ENCODE data around the gene EFNA4. TPM values are rescaled to one million over a fixed set of nuclear protein-coding genes. Genes with fewer than 3 reads are reported as not detected.

Gene EFNA4
- total and polyA plus RNA-seq, 2 donors (not counting 1 experiment from before 2014, with no cell fraction given) = 8.4 to 10.6 TPM

DNA sequence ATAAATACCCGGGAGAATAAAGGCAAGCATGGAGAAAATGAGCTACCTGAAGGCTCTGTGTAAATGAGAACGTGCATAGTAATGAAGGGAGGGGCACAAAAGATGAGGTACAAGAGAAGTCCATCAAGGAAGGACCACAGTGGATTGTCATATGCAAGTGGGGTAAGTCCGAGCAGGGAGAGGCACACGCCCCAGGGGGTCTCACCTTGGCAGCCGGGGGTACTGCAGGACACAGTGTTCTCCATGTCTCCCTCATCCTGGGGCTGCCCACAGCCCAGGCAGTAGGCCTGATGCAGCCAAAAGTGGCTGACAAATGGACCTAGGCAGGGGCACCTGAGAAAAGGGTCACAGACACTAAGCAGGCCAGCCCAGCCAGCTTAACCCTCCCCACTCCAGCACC lies 39.9 kb upstream of the EFNA4 start:
- Mint-ChIP-seq H3K4me3 (no peak overlapping the region), H3K9me3 (ENCODE audit: insufficient read depth) (no peaks in the 10 kb centered on the region), H3K27me3 (no peaks in the 10 kb centered on the region), H3K27ac (no peak overlapping the region), H3K4me1 (peaks cover 15% of the 10 kb centered on the region)
- Histone ChIP-seq H3K27ac (ENCODE audit: low read length in 2 of 2) (no peak overlapping the region), H3K79me2 (ENCODE audit: control insufficient read depth, insufficient read depth, low read length) (peaks cover 3% of the 10 kb centered on the region), H3K4me3 (ENCODE audit: control extremely low read depth in 1 of 5, extremely low read depth in 1 of 5, insufficient read depth in 1 of 5, low read depth in 2 of 5, low read length in 4 of 5) (no peak overlapping the region), H3K9me3 (ENCODE audit: control extremely low read depth in 1 of 3, control insufficient read depth in 2 of 3, insufficient read depth in 1 of 3, low read length in 2 of 3) (peaks cover 0 to 2% (median 0%) of the 10 kb centered on the region in 3 donors), H3K36me3 (replicated peaks in 1 of 2; ENCODE audit: control extremely low read depth in 1 of 2, control insufficient read depth in 1 of 2, extremely low read depth in 1 of 2, insufficient read depth in 2 of 2, low read length in 1 of 2) (no peaks in the 10 kb centered on the region), H3K4me2 (replicated peaks; ENCODE audit: low read depth, low read length, poor library complexity, severe bottlenecking) (no peak overlapping the region), H3K27me3 (replicated peaks in 1 of 4; ENCODE audit: control extremely low read depth in 1 of 4, control insufficient read depth in 3 of 4, insufficient read depth in 4 of 4, low read length in 3 of 4) (no peaks in the 10 kb centered on the region), H2AFZ (ENCODE audit: insufficient read depth, low read depth, low read length, poor library complexity, severe bottlenecking) (no peak overlapping the region), H3K9ac (ENCODE audit: low read length) (no peak overlapping the region), H4K20me1 (ENCODE audit: control insufficient read depth, insufficient read depth, low read length, poor library complexity, severe bottlenecking) (no peaks in the 10 kb centered on the region), H3K4me1 (ENCODE audit: control insufficient read depth in 2 of 2, insufficient read depth in 2 of 2, low read length in 2 of 2) (peaks cover under 1 to 6% of the 10 kb centered on the region in 2 donors)
- CTCF ChIA-PET = no interaction called here
- WGBS (ENCODE audit: insufficient coverage) = 92% methylated on average over 5 of the region's 5 CpGs
- POLR2A ChIA-PET = interaction anchor here (0.7 kb wide), 1 partner anchor 302 kb away, joined by 3 read pairs; no protein-coding TSS in a partner anchor
- TF ChIP-seq EZH2 (IDR thresholded peaks at IDR 0.05; ENCODE audit: borderline replicate concordance, insufficient read depth, low read depth, low read length, poor library complexity, severe bottlenecking) = no peak
- TF ChIP-seq, protein P1, sequence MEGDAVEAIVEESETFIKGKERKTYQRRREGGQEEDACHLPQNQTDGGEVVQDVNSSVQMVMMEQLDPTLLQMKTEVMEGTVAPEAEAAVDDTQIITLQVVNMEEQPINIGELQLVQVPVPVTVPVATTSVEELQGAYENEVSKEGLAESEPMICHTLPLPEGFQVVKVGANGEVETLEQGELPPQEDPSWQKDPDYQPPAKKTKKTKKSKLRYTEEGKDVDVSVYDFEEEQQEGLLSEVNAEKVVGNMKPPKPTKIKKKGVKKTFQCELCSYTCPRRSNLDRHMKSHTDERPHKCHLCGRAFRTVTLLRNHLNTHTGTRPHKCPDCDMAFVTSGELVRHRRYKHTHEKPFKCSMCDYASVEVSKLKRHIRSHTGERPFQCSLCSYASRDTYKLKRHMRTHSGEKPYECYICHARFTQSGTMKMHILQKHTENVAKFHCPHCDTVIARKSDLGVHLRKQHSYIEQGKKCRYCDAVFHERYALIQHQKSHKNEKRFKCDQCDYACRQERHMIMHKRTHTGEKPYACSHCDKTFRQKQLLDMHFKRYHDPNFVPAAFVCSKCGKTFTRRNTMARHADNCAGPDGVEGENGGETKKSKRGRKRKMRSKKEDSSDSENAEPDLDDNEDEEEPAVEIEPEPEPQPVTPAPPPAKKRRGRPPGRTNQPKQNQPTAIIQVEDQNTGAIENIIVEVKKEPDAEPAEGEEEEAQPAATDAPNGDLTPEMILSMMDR (IDR thresholded peaks at IDR 0.05) = no peak
- no peak for ATAC-seq (ENCODE audit: low read depth)
- no peak for DNase-seq
- intact Hi-C loops (cut with micrococcal nuclease) = no loop called here

GRCh38 chr1:155024315-155024714 lies 39.2 kb upstream of the EFNA4 start:
- H3K27ac Mint-ChIP-seq = no peak overlapping the region
- ATAC-seq (ENCODE audit: low read depth) = no peak
- peaks cover 8% of the 10 kb centered on the region for H3K4me1 Mint-ChIP-seq
- no peak for DNase-seq
- H3K79me2 ChIP-seq (ENCODE audit: control insufficient read depth, insufficient read depth, low read length) = peaks cover 3% of the 10 kb centered on the region
- H3K4me2 ChIP-seq (replicated peaks; ENCODE audit: low read depth, low read length, poor library complexity, severe bottlenecking) = no peak overlapping the region
- H3K27ac ChIP-seq (ENCODE audit: low read length in 2 of 2) = no peak overlapping the region
- ChIA-PET POLR2A (no interaction called here), CTCF (interaction anchor here (1.0 kb wide), 1 partner anchor 25 kb away, joined by 3 read pairs; no protein-coding TSS in a partner anchor)
- no peak overlapping the region for H3K4me3 Mint-ChIP-seq
- no peaks in the 10 kb centered on the region for H3K9me3 Mint-ChIP-seq (ENCODE audit: insufficient read depth)
- no peaks in the 10 kb centered on the region for H3K27me3 ChIP-seq (replicated peaks in 1 of 4; ENCODE audit: control extremely low read depth in 1 of 4, control insufficient read depth in 3 of 4, insufficient read depth in 4 of 4, low read length in 3 of 4)
- no peak overlapping the region for H3K4me3 ChIP-seq (ENCODE audit: control extremely low read depth in 1 of 5, extremely low read depth in 1 of 5, insufficient read depth in 1 of 5, low read depth in 2 of 5, low read length in 4 of 5)
- H2AFZ ChIP-seq (ENCODE audit: insufficient read depth, low read depth, low read length, poor library complexity, severe bottlenecking) = no peak overlapping the region
- H3K4me1 ChIP-seq (ENCODE audit: control insufficient read depth in 2 of 2, insufficient read depth in 2 of 2, low read length in 2 of 2) = no peaks in the 10 kb centered on the region
- WGBS (ENCODE audit: insufficient coverage) = 92% methylated on average over 9 of the region's 9 CpGs
- peaks cover 0 to under 1% (median 0%) of the 10 kb centered on the region in 3 donors for H3K9me3 ChIP-seq (ENCODE audit: control extremely low read depth in 1 of 3, control insufficient read depth in 2 of 3, insufficient read depth in 1 of 3, low read length in 2 of 3)
- intact Hi-C loops (cut with micrococcal nuclease) = no loop called here
- H4K20me1 ChIP-seq (ENCODE audit: control insufficient read depth, insufficient read depth, low read length, poor library complexity, severe bottlenecking) = no peaks in the 10 kb centered on the region
- no peak overlapping the region for H3K9ac ChIP-seq (ENCODE audit: low read length)
- H3K27me3 Mint-ChIP-seq = no peaks in the 10 kb centered on the region
- TF ChIP-seq EZH2 (IDR thresholded peaks at IDR 0.05; ENCODE audit: borderline replicate concordance, insufficient read depth, low read depth, low read length, poor library complexity, severe bottlenecking) = no peak
- TF ChIP-seq, protein P1 (IDR thresholded peaks at IDR 0.05) = no peak
- no peaks in the 10 kb centered on the region for H3K36me3 ChIP-seq (replicated peaks in 1 of 2; ENCODE audit: control extremely low read depth in 1 of 2, control insufficient read depth in 1 of 2, extremely low read depth in 1 of 2, insufficient read depth in 2 of 2, low read length in 1 of 2)
